Right cardiac atrium (tissue), 5 donors: ENCODE data around the gene FOXP1. TPM values are rescaled to one million over a fixed set of nuclear protein-coding genes. Genes with fewer than 3 reads are reported as not detected.

Source experiments
- ATAC-seq, 2 donors: fragments of 200-7000 bp; cut with Tn5 transposase; one replicate each; pipeline versions ENCODE4 v1.8.0 to v1.9.1; 2020; ENCODE audit warnings: moderate library complexity in 2 of 2, mild to moderate bottlenecking in 1 of 2
- DNase-seq, 3 donors: peaks; one replicate each; pipeline ENCODE4 v3.0.0-alpha.2; 2020
- H3K27ac ChIP-seq: one replicate; pipeline ENCODE4 v1.5.1; 2013; ENCODE audit warnings: mild to moderate bottlenecking, low read length, control low read depth, moderate library complexity
- H3K27me3 ChIP-seq: one replicate; pipeline ENCODE4 v1.6.1; 2013; ENCODE audit not compliant: control insufficient read depth, insufficient read depth
- H3K4me1 ChIP-seq: one replicate; pipeline ENCODE4 v1.6.1; 2013; ENCODE audit warnings: low read length; ENCODE audit not compliant: control insufficient read depth, insufficient read depth
- H3K4me3 ChIP-seq: one replicate; pipeline ENCODE4 v1.5.1; 2013; ENCODE audit warnings: low read length, control low read depth
- H3K9me3 ChIP-seq: one replicate; pipeline ENCODE4 v1.6.1; 2013; ENCODE audit warnings: low read length; ENCODE audit not compliant: control insufficient read depth
- whole genome bisulfite sequencing: extraction: QIAGEN DNeasy Blood & Tissue Kit; methylation state at CpG from one replicate; pipeline ENCODE4 v1.1.7; 2013; 5-methylcytosine and 5-hydroxymethylcytosine counted together
- intact Hi-C, 4 donors: fragments of 100-400 bp; cut with DNase I; formaldehyde crosslinking; loops; one replicate each; pipeline versions ENCODE4 v1.11.0 to v1.14.0; 2022 to 2023
- polyA plus RNA-seq: library from polyadenylated mRNA; stranded (reverse); fragments of 200-250 nt; gene quantifications from one replicate; pipeline ENCODE4 v1.2.3, GENCODE V29; 2013
- total RNA-seq, 4 donors: library from RNA; stranded (reverse); fragmentation: NEBNext Ultra II Directional; extraction: Animal tissue kit (Norgen Biotek cat#: 25700); gene quantifications; one replicate each; pipeline ENCODE4 v1.2.1, GENCODE V29; 2021
- donor health status: healthy with polysubstance abuse.
- donor health status: DM: no; HTN: yes; CAD: no.
- donor health status: DM: no; HTN: no; CAD: no.
- donor health status: DM: no; HTN: yes; CAD: no; lungs with severe emphysema.
- donor health status: DM: yes; HTN: yes; CAD: no.

FOXP1 gene
- total and polyA plus RNA-seq, 5 donors: 13.6 to 63.4 (median 57.4) TPM

DNA sequence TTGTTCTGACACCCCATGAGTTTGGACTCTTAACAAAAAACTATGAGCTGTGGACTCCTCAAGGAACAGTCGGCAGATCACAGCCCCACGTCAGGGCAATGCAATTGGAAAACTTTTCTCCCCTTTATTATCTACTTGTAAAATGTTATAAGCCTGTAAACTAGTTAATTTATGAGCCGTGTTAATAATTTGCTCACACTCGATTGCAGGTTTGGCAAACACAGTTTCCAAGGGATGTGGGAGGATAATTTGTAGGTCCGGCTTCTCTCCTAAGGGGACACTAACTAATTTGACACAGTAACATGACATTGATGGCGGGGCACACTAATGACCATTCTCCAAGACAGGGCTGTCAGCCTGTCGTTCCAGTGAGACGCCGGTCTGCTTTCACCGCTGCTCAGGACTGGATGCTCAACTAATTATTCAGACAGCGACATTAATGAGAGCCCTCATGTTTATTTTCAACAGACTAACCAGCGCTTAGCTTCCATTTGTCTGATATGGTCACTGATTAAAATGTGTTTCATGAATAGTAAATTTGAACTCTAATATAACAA lies 222.1 kb downstream of the FOXP1 start:
- 75% methylated on average over 12 of the region's 12 CpGs for WGBS
- Histone ChIP-seq H3K4me3 (no peak overlapping the region), H3K4me1 (peaks cover 4% of the 10 kb centered on the region), H3K27me3 (no peaks in the 10 kb centered on the region), H3K27ac (no peak overlapping the region), H3K9me3 (no peaks in the 10 kb centered on the region)
- no peak for ATAC-seq
- DNase-seq: no peak
- intact Hi-C loops: no loop called here

DNA sequence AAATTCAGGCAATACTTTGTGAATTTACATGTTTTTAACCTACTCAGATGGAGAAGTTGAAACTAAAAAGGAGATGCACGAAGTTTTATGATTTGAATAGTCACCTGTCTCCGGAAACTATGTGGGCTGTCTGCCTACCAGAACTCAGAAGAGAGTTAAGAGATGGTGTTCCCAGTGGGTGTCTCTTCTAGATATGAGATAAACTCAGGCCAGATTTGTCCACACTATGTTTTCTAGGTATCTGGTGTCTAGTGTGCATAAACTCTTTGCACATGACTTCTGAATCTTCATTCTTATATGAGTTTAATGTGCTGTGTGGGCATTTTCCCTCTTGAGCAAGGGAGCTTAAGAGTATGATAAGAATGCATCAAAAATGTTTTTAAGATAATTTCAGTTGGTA lies 222.8 kb downstream of the FOXP1 start:
- ATAC-seq (no peak), DNase-seq (no peak)
- WGBS: 72% methylated on average over 2 of the region's 2 CpGs
- Histone ChIP-seq H3K9me3 (no peaks in the 10 kb centered on the region), H3K27ac (no peak overlapping the region), H3K27me3 (no peaks in the 10 kb centered on the region), H3K4me3 (no peak overlapping the region), H3K4me1 (peaks cover 7% of the 10 kb centered on the region)
- intact Hi-C loops: no loop called here

DNA sequence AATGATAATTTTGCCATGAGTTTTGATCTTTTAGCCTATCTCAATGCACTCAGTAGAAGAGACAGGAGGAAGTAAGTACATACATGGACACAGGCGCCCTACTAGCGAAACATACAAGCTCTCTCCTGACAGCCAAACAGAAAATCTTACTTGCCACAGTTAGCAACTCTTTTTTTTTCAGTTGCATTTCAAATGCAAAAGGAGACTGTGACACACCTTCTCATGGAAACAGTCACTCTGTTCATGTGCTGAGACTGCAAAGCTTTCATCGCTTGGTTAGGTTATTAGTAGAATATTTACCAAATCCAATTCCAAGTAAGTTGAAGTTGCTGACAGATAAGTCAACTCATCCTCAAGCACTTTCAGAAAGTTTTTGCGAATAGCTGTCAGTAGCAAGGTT lies 223.3 kb downstream of the FOXP1 start:
- no peaks in the 10 kb centered on the region for H3K9me3 ChIP-seq
- 96% methylated on average over 4 of the region's 4 CpGs for WGBS
- no peaks in the 10 kb centered on the region for H3K27me3 ChIP-seq
- H3K27ac ChIP-seq: no peak overlapping the region
- DNase-seq (no peak), ATAC-seq (no peak)
- intact Hi-C loops: no loop called here
- H3K4me3 ChIP-seq: no peak overlapping the region
- H3K4me1 ChIP-seq: peaks cover 7% of the 10 kb centered on the region

DNA sequence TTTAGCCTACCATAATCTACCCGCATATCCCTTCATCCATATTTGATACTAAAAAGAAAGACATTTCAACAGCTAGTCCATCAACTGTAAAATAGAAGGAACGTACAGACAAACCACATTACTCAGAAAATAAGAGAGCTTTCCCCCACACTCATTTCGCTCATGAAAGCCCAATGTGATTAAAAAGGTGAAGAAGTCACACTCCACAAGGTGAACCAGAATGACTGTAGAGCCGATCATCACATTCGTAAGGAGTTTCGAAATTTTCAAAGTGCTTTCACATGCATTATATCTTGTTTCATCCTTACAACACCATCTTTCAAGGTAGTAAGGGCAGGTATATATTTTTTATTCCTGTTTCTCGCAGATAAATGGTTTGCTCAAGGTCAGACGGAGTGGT lies 225.3 kb downstream of the FOXP1 start:
- Histone ChIP-seq H3K27me3 (no peaks in the 10 kb centered on the region), H3K4me3 (no peak overlapping the region), H3K27ac (no peak overlapping the region), H3K9me3 (no peaks in the 10 kb centered on the region), H3K4me1 (peaks cover 7% of the 10 kb centered on the region)
- no peak for DNase-seq
- 95% methylated on average over 8 of the region's 8 CpGs for WGBS
- ATAC-seq: no peak
- intact Hi-C loops: no loop called here

DNA sequence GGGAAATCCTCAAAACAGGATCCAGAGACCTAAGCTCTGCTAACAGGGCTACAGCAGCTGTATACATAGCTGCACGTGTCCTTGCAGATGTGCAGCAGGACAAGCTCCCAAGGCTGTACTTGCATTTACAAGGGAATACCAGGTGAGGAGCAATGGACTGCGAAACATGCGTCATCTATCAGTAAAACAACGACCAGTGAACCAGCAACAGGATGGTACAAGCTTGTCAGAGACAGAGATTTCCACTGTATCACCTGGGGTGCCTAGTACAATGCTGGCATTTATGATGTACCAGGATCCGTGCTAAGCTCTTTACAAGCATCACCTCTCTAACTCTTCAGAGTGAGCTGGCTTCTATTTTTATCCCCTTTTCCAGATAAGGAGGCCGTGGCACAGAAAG lies 227.3 kb downstream of the FOXP1 start:
- no peak overlapping the region for H3K4me3 ChIP-seq
- no peaks in the 10 kb centered on the region for H3K27me3 ChIP-seq
- DNase-seq (no peak), ATAC-seq (peak in 1 of 2 donors; percentile 32)
- intact Hi-C loops: no loop called here
- H3K27ac ChIP-seq: no peak overlapping the region
- H3K4me1 ChIP-seq: peaks cover 4% of the 10 kb centered on the region
- 69% methylated on average over 6 of the region's 6 CpGs for WGBS
- H3K9me3 ChIP-seq: no peaks in the 10 kb centered on the region

DNA sequence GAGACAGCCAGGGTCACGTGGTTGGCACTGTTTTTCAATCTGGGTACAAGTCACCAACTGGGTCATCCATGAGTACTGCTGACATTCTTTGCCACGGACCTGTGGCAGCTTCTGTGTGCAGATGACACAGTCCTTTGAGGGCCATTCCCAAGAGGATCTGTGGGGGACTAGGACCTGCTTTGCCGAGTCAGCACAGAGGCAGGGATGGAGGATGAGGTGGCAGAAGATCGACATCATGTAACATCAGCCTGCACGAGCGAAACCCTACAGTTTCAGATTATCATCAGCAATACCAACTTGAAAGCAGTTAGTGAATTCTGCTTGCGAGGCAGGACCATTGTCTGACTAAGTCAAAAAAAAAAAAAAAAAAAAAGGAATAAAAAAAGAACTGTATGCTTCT lies 227.7 kb downstream of the FOXP1 start:
- 73% methylated on average over 7 of the region's 7 CpGs for WGBS
- peaks cover 6% of the 10 kb centered on the region for H3K4me1 ChIP-seq
- DNase-seq (no peak), ATAC-seq (no peak)
- H3K27me3 ChIP-seq: no peaks in the 10 kb centered on the region
- no peak overlapping the region for H3K4me3 ChIP-seq
- no peaks in the 10 kb centered on the region for H3K9me3 ChIP-seq
- H3K27ac ChIP-seq: no peak overlapping the region
- intact Hi-C loops: no loop called here

DNA sequence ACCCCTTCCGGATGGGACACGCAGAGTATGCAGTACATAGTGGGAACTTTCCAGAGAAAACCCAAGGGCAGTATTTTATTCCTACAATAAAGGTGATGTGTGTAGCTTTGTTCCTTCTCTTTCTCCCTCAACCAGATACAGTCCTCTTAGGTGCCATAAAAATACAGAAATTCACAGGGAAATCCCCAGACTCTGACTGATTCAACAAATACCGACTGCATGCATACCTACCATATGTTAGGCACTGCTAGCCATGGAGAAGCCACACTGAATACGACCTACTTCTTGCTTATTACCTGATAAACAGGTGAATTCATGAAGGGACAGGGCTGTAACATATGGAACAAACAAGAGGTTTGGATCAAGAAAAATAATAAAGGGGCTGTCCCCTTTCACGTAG lies 228.5 kb downstream of the FOXP1 start:
- no peak for ATAC-seq
- 95% methylated on average over 5 of the region's 5 CpGs for WGBS
- Histone ChIP-seq H3K27me3 (no peaks in the 10 kb centered on the region), H3K4me1 (peaks cover 6% of the 10 kb centered on the region), H3K27ac (no peak overlapping the region), H3K4me3 (no peak overlapping the region), H3K9me3 (no peaks in the 10 kb centered on the region)
- DNase-seq: no peak
- intact Hi-C loops: no loop called here

DNA sequence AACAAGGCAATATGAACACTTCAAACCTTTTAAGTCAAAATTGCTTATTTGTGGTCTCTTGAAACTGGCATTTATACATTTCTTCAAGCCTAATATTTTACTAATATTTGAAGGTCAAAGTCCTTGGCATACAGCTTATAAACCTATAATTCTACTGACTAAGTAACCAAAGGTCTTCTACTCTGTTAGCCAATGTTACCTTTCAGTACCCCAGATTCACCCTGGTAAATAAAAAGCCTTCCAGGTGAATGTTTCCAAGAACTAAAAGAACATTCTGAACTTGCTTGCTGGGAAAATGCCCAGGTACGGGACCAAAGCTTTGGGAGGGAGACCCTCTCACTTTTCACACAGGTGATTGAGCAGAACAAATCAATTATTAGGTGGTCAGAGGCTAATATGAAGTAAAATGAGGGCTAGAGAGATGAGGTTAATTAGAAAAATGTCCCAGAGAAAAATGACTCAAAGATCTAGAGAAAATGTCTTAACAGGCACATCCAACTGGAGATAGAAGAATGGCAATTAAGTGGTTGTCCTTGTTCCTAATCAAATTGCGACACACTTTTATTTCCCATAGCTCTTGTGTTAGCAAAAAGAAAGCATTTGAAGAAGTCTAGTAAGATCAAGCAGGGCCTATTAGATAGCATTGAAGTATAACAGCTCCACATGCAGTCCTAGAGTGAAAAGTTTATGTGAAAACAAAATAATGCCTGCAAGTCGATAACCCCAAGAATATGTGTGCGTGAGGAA lies 232.0 kb downstream of the FOXP1 start:
- peaks cover 6% of the 10 kb centered on the region for H3K4me1 ChIP-seq
- ATAC-seq (no peak), DNase-seq (no peak)
- no peaks in the 10 kb centered on the region for H3K9me3 ChIP-seq
- no peaks in the 10 kb centered on the region for H3K27me3 ChIP-seq
- 96% methylated on average over 4 of the region's 4 CpGs for WGBS
- no peak overlapping the region for H3K27ac ChIP-seq
- no peak overlapping the region for H3K4me3 ChIP-seq
- intact Hi-C loops: no loop called here

DNA sequence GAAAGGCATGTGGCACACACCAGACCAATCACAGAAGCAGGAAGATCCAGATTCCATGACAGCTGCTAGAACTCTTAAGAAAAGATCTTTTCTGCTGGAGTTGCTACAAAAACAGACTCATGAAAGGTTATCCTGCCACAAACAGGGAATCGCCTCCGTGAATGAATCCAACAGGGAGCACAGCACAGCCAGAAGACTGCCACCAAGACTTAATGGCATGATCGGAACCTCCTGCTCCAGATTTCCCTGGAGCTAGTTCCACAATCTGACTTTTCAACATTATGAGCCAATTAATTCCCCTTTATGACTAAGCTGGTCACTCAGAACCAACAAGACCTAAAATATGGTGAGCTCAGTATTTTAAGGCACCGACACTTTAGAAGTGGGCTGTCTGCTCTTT lies 232.5 kb downstream of the FOXP1 start:
- no peak overlapping the region for H3K4me3 ChIP-seq
- no peak overlapping the region for H3K27ac ChIP-seq
- peak in 1 of 2 donors; percentile 60 for ATAC-seq
- intact Hi-C loops: no loop called here
- 72% methylated on average over 4 of the region's 4 CpGs for WGBS
- peaks cover 2% of the 10 kb centered on the region for H3K4me1 ChIP-seq
- no peaks in the 10 kb centered on the region for H3K27me3 ChIP-seq
- H3K9me3 ChIP-seq: no peaks in the 10 kb centered on the region
- peak in 1 of 3 donors; percentile 49 for DNase-seq

DNA sequence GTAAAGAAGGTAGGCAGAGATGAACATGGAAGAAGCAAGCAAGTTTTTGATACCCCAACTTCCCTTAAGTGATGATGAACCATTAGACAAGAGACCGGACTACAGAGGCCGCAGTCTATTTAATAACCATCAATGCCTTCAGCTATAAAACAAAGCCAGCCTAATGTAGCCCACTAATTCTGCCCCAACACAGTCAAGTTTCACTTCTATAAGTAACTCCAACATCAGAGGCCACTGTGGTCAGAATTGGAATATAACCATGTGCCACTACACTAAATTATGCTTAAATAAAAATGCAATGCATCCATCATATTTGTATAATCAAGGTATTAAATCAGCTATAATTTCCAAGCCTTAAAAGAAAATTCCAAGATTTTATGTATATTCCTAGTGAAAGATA lies 234.7 kb downstream of the FOXP1 start:
- H3K27ac ChIP-seq: no peak overlapping the region
- H3K9me3 ChIP-seq: no peaks in the 10 kb centered on the region
- intact Hi-C loops: no loop called here
- H3K27me3 ChIP-seq: no peaks in the 10 kb centered on the region
- H3K4me3 ChIP-seq: no peak overlapping the region
- ATAC-seq: no peak
- H3K4me1 ChIP-seq: peaks cover 2% of the 10 kb centered on the region
- WGBS: 96% methylated on average over 2 of the region's 2 CpGs
- DNase-seq: no peak

DNA sequence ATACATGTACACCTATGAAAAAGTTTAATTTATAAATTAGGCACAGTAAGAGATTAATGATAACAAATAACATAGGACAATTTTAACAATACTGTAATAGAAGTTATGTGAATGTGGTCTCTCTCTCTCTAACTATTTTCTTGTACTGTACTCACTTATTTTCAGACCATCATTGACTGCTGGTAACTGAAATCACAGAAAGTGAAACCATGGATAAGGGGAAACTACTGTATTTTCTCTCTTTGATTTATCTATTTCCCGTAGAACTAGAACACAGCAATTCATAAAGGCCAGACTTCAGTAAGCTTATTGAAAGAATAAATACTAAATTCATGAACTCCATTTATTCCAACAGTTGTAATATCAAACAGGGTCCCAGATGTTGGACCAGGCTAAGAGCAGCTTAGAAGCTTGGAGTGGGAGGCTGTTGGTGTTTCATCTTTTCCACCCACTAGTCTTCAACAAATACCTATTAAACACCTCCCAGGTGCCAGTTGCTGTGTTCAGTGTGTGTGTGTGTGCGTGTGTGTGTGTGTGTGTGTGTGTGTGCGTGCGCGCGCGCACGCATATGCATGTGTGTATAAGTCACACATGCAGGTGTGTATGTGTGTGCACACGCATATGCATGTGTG lies 235.4 kb downstream of the FOXP1 start:
- no peak for ATAC-seq
- Histone ChIP-seq H3K4me1 (peaks cover 2% of the 10 kb centered on the region), H3K4me3 (no peak overlapping the region), H3K27ac (no peak overlapping the region), H3K9me3 (no peaks in the 10 kb centered on the region), H3K27me3 (no peaks in the 10 kb centered on the region)
- WGBS: 88% methylated on average over 9 of the region's 9 CpGs
- intact Hi-C loops: no loop called here
- no peak for DNase-seq
